Liver (tissue), 3 donors: ENCODE results near the gene NCDN.

Source experiments
- SP1 ChIP-seq: IDR thresholded peaks from 2 replicates; pipeline ENCODE4 v1.6.1; 2018; ENCODE audit warnings: antibody characterized with exemption, mild to moderate bottlenecking
- TAF1 ChIP-seq: conservative IDR thresholded peaks from 2 replicates; pipeline ENCODE4 v1.6.1; 2016; ENCODE audit warnings: antibody characterized with exemption, mild to moderate bottlenecking
- TF ChIP-seq, protein P1 (sequence below): fragments of 150-350 bp; IDR thresholded peaks from 2 replicates; pipeline ENCODE4 v1.5.1; 2017; ENCODE audit warnings: improper control_type of control experiment, low read depth, low read length; ENCODE audit not compliant: missing input control
- donor health status: healthy.
- donor health status: healthy.

DNA sequence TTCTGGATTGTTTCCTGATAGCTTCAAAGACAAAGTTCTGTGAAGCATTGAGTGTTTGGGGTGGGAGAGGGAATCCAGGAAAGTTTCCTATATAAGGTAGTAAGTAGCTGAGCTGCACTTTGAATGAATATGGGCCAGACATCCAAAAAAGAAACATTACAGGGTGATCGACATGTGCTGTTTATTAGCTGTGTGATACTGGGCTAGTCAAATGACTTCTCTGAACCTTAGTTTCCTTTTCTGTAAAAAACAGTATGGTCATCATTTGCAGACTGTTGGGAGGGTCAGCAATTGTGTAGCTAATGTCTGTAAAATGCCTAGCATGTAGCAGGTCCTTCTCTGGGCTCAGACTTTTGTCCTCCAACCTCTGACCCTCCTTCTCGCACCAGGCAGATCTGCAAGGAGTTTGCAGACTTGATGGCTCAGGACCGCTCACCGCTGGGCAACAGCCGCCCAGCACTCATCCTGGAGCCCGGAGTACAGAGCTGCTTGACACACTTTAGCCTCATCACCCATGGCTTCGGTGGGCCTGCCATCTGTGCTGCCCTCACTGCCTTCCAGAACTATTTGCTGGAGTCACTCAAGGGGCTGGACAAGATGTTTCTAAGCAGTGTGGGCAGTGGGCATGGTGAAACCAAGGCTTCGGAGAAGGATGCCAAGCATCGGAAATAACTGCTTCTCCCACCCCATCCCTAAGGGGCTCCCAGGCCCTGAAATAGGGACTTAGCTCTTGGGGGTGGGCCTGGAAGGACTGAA, 36.6 kb downstream of the NCDN start:
- TF ChIP-seq TAF1, result no peak
- TF ChIP-seq, protein P1, sequence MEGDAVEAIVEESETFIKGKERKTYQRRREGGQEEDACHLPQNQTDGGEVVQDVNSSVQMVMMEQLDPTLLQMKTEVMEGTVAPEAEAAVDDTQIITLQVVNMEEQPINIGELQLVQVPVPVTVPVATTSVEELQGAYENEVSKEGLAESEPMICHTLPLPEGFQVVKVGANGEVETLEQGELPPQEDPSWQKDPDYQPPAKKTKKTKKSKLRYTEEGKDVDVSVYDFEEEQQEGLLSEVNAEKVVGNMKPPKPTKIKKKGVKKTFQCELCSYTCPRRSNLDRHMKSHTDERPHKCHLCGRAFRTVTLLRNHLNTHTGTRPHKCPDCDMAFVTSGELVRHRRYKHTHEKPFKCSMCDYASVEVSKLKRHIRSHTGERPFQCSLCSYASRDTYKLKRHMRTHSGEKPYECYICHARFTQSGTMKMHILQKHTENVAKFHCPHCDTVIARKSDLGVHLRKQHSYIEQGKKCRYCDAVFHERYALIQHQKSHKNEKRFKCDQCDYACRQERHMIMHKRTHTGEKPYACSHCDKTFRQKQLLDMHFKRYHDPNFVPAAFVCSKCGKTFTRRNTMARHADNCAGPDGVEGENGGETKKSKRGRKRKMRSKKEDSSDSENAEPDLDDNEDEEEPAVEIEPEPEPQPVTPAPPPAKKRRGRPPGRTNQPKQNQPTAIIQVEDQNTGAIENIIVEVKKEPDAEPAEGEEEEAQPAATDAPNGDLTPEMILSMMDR, result no peak
- TF ChIP-seq SP1, result no peak
